Measurements from ENCODE around the gene GTF2A1L.
"Not testable (repeated sequence)": the region's sequence is repeated elsewhere in the genome, so short reads cannot be mapped to it uniquely, and the experiment has no call there.

Gene GTF2A1L

DNA sequence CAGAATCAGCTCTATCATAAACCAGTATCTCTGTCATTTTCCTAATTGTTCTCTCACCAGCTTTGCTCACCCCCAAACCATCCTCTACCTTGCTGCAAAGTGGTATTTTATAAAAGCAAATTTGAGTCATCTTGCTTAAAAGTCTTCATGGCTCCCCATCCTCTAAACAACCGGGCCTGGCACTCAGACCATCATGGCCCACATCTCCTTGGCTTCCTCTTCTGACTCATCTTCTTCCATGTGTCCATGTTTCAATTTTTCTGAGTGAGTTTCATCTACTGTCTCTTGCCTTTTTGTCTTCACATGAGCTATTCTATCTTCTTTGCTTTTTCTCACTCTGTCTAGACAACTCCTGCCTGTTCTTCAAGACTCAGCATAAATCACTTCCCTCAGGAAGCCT is 79.2 kb downstream of the GTF2A1L start:
- TF ChIP-seq, protein P1, sequence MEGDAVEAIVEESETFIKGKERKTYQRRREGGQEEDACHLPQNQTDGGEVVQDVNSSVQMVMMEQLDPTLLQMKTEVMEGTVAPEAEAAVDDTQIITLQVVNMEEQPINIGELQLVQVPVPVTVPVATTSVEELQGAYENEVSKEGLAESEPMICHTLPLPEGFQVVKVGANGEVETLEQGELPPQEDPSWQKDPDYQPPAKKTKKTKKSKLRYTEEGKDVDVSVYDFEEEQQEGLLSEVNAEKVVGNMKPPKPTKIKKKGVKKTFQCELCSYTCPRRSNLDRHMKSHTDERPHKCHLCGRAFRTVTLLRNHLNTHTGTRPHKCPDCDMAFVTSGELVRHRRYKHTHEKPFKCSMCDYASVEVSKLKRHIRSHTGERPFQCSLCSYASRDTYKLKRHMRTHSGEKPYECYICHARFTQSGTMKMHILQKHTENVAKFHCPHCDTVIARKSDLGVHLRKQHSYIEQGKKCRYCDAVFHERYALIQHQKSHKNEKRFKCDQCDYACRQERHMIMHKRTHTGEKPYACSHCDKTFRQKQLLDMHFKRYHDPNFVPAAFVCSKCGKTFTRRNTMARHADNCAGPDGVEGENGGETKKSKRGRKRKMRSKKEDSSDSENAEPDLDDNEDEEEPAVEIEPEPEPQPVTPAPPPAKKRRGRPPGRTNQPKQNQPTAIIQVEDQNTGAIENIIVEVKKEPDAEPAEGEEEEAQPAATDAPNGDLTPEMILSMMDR (IDR thresholded peaks at IDR 0.05; ENCODE audit: poor library complexity, severe bottlenecking) = no peak
- no peak for DNase-seq (ENCODE audit: low spot score)

DNA sequence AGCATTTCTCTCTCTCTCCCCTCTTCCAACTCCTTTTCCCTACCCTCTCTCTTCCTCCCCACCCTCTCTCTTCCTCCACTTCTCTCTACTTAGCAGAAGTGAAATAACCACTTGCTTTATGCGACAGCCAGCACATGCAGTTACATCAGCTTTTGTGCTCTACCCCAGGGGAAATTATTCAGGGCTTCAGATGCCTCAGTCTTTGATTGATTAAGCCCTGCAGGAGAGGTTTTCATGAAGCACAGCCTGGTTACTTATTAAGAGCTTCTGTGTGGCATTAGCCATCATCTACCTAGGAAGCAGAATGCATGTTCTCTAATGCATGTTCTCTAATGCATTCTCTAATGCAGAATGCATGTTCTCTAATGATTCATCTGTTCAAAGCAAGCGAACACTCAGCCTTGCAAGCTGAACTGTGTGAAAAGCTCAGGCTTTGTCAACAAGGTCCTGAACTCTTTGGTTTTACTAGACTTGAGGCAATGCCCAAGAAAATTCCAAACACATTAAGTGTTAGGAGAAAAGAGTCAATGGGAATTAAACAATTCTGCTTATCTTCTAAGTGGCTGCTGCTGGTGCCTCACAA is 81.8 kb downstream of the GTF2A1L start:
- Histone ChIP-seq H3K36me3 (ENCODE audit: low read depth) (no peaks in the 10 kb centered on the region), H3K9me3 (ENCODE audit: severe bottlenecking) (no peaks in the 10 kb centered on the region), H3K27ac (ENCODE audit: poor library complexity, severe bottlenecking) (no peak overlapping the region), H3K4me1 (ENCODE audit: insufficient read depth, poor library complexity, severe bottlenecking) (no peaks in the 10 kb centered on the region), H3K27me3 (ENCODE audit: insufficient read depth, poor library complexity, severe bottlenecking) (no peaks in the 10 kb centered on the region), H3K4me3 (ENCODE audit: severe bottlenecking) (no peak overlapping the region)
- TF ChIP-seq, protein P1 (IDR thresholded peaks at IDR 0.05; ENCODE audit: poor library complexity, severe bottlenecking) = no peak
- no peak for DNase-seq (ENCODE audit: low spot score)
- no peak for ATAC-seq (ENCODE audit: low read depth)

More for the DNA sequence above, 79.2 kb downstream of the GTF2A1L start:
- Histone ChIP-seq H3K27ac (ENCODE audit: poor library complexity, severe bottlenecking) (no peak overlapping the region), H3K36me3 (ENCODE audit: low read depth) (no peaks in the 10 kb centered on the region), H3K4me1 (ENCODE audit: insufficient read depth, poor library complexity, severe bottlenecking) (no peaks in the 10 kb centered on the region), H3K27me3 (ENCODE audit: insufficient read depth, poor library complexity, severe bottlenecking) (no peaks in the 10 kb centered on the region), H3K9me3 (ENCODE audit: severe bottlenecking) (no peaks in the 10 kb centered on the region), H3K4me3 (ENCODE audit: severe bottlenecking) (no peak overlapping the region)
- no peak for ATAC-seq (ENCODE audit: low read depth)

DNA sequence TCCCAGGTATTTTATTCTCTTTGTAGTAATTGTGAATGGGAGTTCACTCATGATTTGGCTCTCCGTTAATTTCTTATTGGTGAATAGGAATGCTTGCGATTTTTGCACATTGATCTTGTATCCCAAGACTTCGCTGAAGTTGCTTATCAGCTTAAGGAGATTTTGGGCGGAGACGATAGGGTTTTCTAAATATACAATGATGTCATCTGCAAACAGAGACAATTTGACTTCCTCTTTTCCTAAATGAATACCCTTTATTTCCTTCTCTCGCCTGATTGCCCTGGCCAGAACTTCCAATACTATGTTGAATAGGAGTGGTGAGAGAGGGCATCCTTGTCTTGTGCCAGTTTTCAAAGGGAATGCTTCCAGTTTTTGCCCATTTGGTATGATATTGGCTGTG is 86.0 kb downstream of the GTF2A1L start:
- H3K36me3 ChIP-seq (ENCODE audit: low read depth); H3K4me1 ChIP-seq (ENCODE audit: insufficient read depth, poor library complexity, severe bottlenecking); H3K27ac ChIP-seq (ENCODE audit: poor library complexity, severe bottlenecking); H3K4me3 ChIP-seq (ENCODE audit: severe bottlenecking); ATAC-seq (ENCODE audit: low read depth); H3K9me3 ChIP-seq (ENCODE audit: severe bottlenecking); H3K27me3 ChIP-seq (ENCODE audit: insufficient read depth, poor library complexity, severe bottlenecking); DNase-seq (ENCODE audit: low spot score): not testable (repeated sequence)

DNA sequence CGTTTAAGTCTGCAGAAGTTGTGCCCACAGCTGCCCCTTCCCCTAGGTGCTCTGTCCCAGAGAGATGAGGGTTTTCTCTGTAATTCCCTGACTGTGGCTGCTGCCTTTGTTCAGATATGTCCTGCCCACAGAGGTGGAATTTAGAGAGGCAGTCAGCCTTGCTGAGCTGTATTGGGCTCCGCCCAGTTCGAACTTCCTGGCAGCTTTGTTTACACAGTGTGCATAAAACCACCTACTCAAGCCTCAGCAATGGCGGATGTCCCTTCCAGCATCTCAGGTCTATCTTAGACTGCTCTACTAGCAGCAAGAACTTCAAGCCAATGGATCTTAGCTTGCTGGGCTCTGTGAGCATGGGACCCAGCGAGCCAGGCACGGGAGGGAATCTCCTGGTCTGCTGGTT is 89.8 kb downstream of the GTF2A1L start:
- TF ChIP-seq, protein P1 (IDR thresholded peaks at IDR 0.05; ENCODE audit: poor library complexity, severe bottlenecking) = no peak
- H3K36me3 ChIP-seq (ENCODE audit: low read depth) = no peaks in the 10 kb centered on the region
- no peaks in the 10 kb centered on the region for H3K4me1 ChIP-seq (ENCODE audit: insufficient read depth, poor library complexity, severe bottlenecking)
- no peak overlapping the region for H3K27ac ChIP-seq (ENCODE audit: poor library complexity, severe bottlenecking)
- ATAC-seq (ENCODE audit: low read depth) (peak; percentile 71), DNase-seq (ENCODE audit: low spot score) (no peak)
- H3K27me3 ChIP-seq (ENCODE audit: insufficient read depth, poor library complexity, severe bottlenecking) = no peaks in the 10 kb centered on the region
- H3K4me3 ChIP-seq (ENCODE audit: severe bottlenecking) = no peak overlapping the region
- no peaks in the 10 kb centered on the region for H3K9me3 ChIP-seq (ENCODE audit: severe bottlenecking)

DNA sequence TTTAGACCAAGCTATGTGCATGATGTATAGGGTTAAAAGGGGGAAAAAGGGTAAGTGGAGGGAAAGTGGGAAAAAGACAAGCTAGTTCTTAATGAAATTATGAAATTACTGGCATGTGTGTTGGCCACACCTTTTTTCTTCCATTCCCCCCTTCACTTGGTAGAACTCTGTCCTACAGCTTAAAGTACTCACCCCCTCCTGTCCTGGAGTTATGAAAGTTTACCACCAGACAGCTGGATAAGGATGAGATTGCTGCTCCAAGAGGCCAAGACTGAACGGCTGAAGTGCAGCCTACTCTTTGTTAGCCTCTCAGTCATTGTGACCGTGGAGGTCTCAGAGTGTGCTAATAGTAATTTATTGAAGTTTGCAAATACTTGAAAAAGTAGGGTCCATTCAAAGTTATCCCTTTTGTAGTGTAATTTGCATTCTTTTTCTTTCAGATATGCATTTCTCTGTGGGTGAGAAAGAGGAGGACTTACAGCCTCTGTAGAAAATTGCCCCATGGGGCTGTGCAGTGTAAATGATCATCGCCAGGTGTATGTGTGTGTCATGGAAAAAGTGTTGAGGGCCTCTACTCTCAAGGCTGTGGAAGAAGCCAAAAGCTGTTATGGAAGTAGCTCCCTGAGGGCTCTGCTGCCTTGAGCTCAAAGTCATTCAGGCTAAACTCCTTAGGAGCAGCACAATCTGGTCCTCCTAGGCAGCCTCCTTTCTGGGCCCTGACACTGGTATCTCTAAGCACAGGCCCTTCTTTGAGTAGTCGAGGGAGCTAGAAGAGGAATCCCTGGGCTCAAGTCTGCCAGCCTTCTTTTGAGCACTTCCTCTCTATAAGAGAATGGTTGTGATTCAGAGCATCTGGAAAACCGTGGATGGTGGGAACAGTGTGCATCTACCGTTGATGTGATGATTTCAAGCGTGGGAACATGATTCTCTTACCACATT is 91.7 kb downstream of the GTF2A1L start:
- Histone ChIP-seq H3K9me3 (ENCODE audit: severe bottlenecking) (no peaks in the 10 kb centered on the region), H3K27me3 (ENCODE audit: insufficient read depth, poor library complexity, severe bottlenecking) (no peaks in the 10 kb centered on the region), H3K27ac (ENCODE audit: poor library complexity, severe bottlenecking) (no peak overlapping the region), H3K36me3 (ENCODE audit: low read depth) (no peaks in the 10 kb centered on the region), H3K4me3 (ENCODE audit: severe bottlenecking) (no peak overlapping the region), H3K4me1 (ENCODE audit: insufficient read depth, poor library complexity, severe bottlenecking) (no peaks in the 10 kb centered on the region)
- DNase-seq (ENCODE audit: low spot score) = no peak
- TF ChIP-seq, protein P1 (IDR thresholded peaks at IDR 0.05; ENCODE audit: poor library complexity, severe bottlenecking) = no peak
- ATAC-seq (ENCODE audit: low read depth) = no peak

All from RWPE2 (cell line).